Right lobe of liver (tissue), 4 donors: Measurements from ENCODE around the gene PARVG.

Experiments used
- CTCF ChIP-seq, 4 donors: fragments of 200-600 bp in 3 of 4; fragments of 450-650 bp in 1 of 4; IDR thresholded peaks; one replicate each; pipeline versions ENCODE4 v1.5.1 to v1.8.0; 2016 to 2022; ENCODE audit warnings: antibody characterized with exemption in 4 of 4, mild to moderate bottlenecking in 2 of 4
- POLR2A ChIP-seq: fragments of 450-650 bp; IDR thresholded peaks from one replicate; pipeline ENCODE4 v1.6.1; 2017; ENCODE audit warnings: antibody characterized with exemption, mild to moderate bottlenecking
- donor health status: DM: no; HTN: no; CAD: no.
- donor health status: DM: no; HTN: no; CAD: no.
- donor health status: DM: no; HTN: yes; CAD: no.

GRCh38 chr22:44193535-44193891 lies 12.8 kb downstream of the PARVG start:
- no peak for TF ChIP-seq POLR2A
- TF ChIP-seq CTCF (IDR thresholded peaks at IDR 0.05): no peak
